GM19035 (cell line): ENCODE results near the gene MDFIC2.
"Not testable (repeated sequence)": the region's sequence is repeated elsewhere in the genome, so short reads cannot be mapped to it uniquely, and the experiment has no call there.

Experiments
- ATAC-seq: cut with Tn5 transposase; IDR thresholded peaks from one replicate; pipeline ENCODE4 v1.9.1; 2021; ENCODE audit not compliant: unreplicated experiment

Gene MDFIC2

GRCh38 chr3:70264122-70264780 is 48.2 kb downstream of the MDFIC2 start:
- no peak for ATAC-seq

GRCh38 chr3:70261283-70261682 is 51.2 kb downstream of the MDFIC2 start:
- no peak for ATAC-seq

GRCh38 chr3:70256566-70256965 is 55.9 kb downstream of the MDFIC2 start:
- no peak for ATAC-seq

- no peak for ATAC-seq
These were observed 61.9 kb downstream of the MDFIC2 start for GRCh38 chr3:70250492-70250891.

- ATAC-seq: no peak
These were observed 62.8 kb downstream of the MDFIC2 start for GRCh38 chr3:70249509-70250160.

GRCh38 chr3:70248856-70249255 is 63.6 kb downstream of the MDFIC2 start:
- no peak for ATAC-seq

- ATAC-seq: no peak
These were observed 64.5 kb downstream of the MDFIC2 start for GRCh38 chr3:70247955-70248354.

GRCh38 chr3:70245746-70246525 is 66.5 kb downstream of the MDFIC2 start:
- ATAC-seq: no peak

GRCh38 chr3:70244422-70244821 is 68.0 kb downstream of the MDFIC2 start:
- ATAC-seq: no peak

- no peak for ATAC-seq
These were observed 70.0 kb downstream of the MDFIC2 start for GRCh38 chr3:70242297-70242882.

GRCh38 chr3:70233812-70234211 is 78.6 kb downstream of the MDFIC2 start:
- ATAC-seq: no peak

GRCh38 chr3:70233112-70233511 is 79.3 kb downstream of the MDFIC2 start:
- ATAC-seq: no peak

- no peak for ATAC-seq
These were observed 81.2 kb downstream of the MDFIC2 start for GRCh38 chr3:70231266-70231701.

- no peak for ATAC-seq
These were observed 85.0 kb downstream of the MDFIC2 start for GRCh38 chr3:70227437-70227836.

- no peak for ATAC-seq
These were observed 87.3 kb downstream of the MDFIC2 start for GRCh38 chr3:70225146-70225545.

- ATAC-seq: no peak
These were observed 88.1 kb downstream of the MDFIC2 start for GRCh38 chr3:70224337-70224736.

- no peak for ATAC-seq
These were observed 94.0 kb downstream of the MDFIC2 start for GRCh38 chr3:70218471-70218870.

GRCh38 chr3:70211274-70211673 is 101.2 kb downstream of the MDFIC2 start:
- not testable (repeated sequence) for ATAC-seq

GRCh38 chr3:70201975-70202374 is 110.5 kb downstream of the MDFIC2 start:
- no peak for ATAC-seq

GRCh38 chr3:70189884-70190473 is 122.5 kb downstream of the MDFIC2 start:
- ATAC-seq: no peak

GRCh38 chr3:70186221-70186620 is 126.2 kb downstream of the MDFIC2 start:
- no peak for ATAC-seq
